Activated B cell treated with CpG ODN at 0.5 μM for 24 hours (primary cell): ENCODE data around the gene SMAD4. TPM values are rescaled to one million over a fixed set of nuclear protein-coding genes. Genes with fewer than 3 reads are reported as not detected.
"Not testable (repeated sequence)": the region's sequence is repeated elsewhere in the genome, so short reads cannot be mapped to it uniquely, and the experiment has no call there.

ENCODE experiments used
- ATAC-seq: fragments of 200-7000 bp; cut with Tn5 transposase; one replicate; pipeline ENCODE4 v1.10.0; 2021; ENCODE audit warnings: low read depth, mild to moderate bottlenecking, moderate library complexity
- CTCF ChIA-PET: fragments of 350-600 bp; sonication (Branson Sonifier 250); formaldehyde crosslinking; loops from one replicate; lab custom pipeline; 2021; ENCODE audit warnings: antibody characterized with exemption; lab: Charles Lee
- POLR2A ChIA-PET: fragments of 350-600 bp; sonication (Branson Sonifier 250); formaldehyde crosslinking; loops from one replicate; lab custom pipeline; 2021; ENCODE audit warnings: antibody characterized with exemption; lab: Charles Lee
- DNase-seq: peaks from one replicate; pipeline ENCODE4 v3.0.0; 2022
- H3K27ac Mint-ChIP-seq: one replicate; pipeline ENCODE4 v1.8.0; 2020; ENCODE audit warnings: mixed read lengths
- H3K27me3 Mint-ChIP-seq: one replicate; pipeline ENCODE4 v1.8.0; 2021; ENCODE audit warnings: mixed read lengths
- H3K36me3 Mint-ChIP-seq: one replicate; pipeline ENCODE4 v1.8.0; 2021; ENCODE audit warnings: low read depth, mixed read lengths
- H3K4me1 Mint-ChIP-seq: one replicate; pipeline ENCODE4 v1.8.0; 2021; ENCODE audit warnings: mixed read lengths
- H3K4me3 Mint-ChIP-seq: one replicate; pipeline ENCODE4 v1.8.0; 2020; ENCODE audit warnings: mild to moderate bottlenecking, mixed read lengths
- H3K9me3 Mint-ChIP-seq: one replicate; pipeline ENCODE4 v1.8.0; 2020; ENCODE audit warnings: mixed read lengths
- CTCF ChIP-seq: fragments of 200-600 bp; IDR thresholded peaks from one replicate; pipeline ENCODE4 v1.8.0; 2022; ENCODE audit warnings: antibody characterized with exemption, mild to moderate bottlenecking
- intact Hi-C: fragments of 100-400 bp; cut with micrococcal nuclease; formaldehyde crosslinking; loops from one replicate; pipeline ENCODE4 v1.15.1; 2024
- total RNA-seq: library from RNA; stranded (reverse); gene quantifications from 2 replicates; pipeline ENCODE4 v1.2.3, GENCODE V29; 2022

The SMAD4 gene
- total RNA-seq, 1 donor from 2014 or later, result 94.9 TPM

GRCh38 chr18:51110073-51110797, 80.2 kb downstream of the SMAD4 start:
- CTCF ChIA-PET, result interaction anchor here (0.6 to 1.7 kb wide), 7 partner anchors 273 to 1561 kb away, joined by 3 to 6 read pairs (median 4); no protein-coding TSS in a partner anchor
- no peak overlapping the region for H3K4me3 Mint-ChIP-seq
- POLR2A ChIA-PET, result interaction anchor here (2.1 kb wide), 1 partner anchor 87 kb away, joined by 6 read pairs; the partner anchor contains the start of gene MEX3C
- no peaks in the 10 kb centered on the region for H3K9me3 Mint-ChIP-seq
- DNase-seq, result peak; percentile 67
- peaks cover 13% of the 10 kb centered on the region for H3K4me1 Mint-ChIP-seq
- intact Hi-C loops, result loop anchor here (1.0 to 10.0 kb wide), 5 partner anchors 43 to 1585 kb away; partner anchors contain the start of gene MEX3C
- peak; percentile 77 for ATAC-seq
- H3K27me3 Mint-ChIP-seq, result no peaks in the 10 kb centered on the region
- no peaks in the 10 kb centered on the region for H3K36me3 Mint-ChIP-seq
- TF ChIP-seq CTCF, result peak; percentile 82
- H3K27ac Mint-ChIP-seq, result no peak overlapping the region

DNA sequence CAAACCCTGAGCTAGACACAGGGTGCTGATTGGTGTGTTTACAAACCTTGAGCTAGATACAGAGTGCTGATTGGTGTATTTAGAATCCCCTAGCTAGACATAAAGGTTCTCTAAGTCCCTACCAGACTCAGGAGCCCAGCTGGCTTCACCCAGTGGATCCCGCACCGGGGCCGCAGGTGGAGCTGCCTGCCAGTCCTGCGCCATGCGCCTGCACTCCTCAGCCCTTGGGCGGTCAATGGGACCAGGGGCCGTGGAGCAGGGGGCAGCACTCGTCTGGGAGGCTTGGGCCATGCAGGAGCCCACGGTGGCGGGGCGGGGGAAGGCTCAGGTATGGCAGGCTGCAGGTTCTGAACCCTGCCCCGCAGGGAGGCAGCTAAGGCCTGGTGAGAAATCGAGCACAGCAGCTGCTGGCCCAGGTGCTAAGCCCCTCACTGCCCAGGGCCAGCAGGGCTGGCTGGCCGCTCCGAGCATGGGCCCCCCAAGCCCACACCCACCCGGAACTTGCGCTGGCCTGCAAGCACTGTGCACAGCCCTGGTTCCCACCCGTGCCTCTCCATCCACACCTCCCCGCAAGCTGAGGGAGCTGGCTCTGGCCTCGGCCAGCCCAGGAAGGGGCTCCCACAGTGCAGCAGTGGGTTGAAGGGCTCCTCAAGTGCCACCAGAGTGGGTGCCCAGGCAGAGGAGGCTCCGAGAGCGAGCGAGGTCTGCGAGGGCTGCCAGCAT, 81.8 kb downstream of the SMAD4 start:
- intact Hi-C loops, result loop anchor here (2.0 to 10.0 kb wide), 3 partner anchors 41 to 1583 kb away; no protein-coding TSS in a partner anchor
- H3K4me3 Mint-ChIP-seq, H3K36me3 Mint-ChIP-seq, ATAC-seq, DNase-seq, H3K9me3 Mint-ChIP-seq, H3K27ac Mint-ChIP-seq, H3K27me3 Mint-ChIP-seq: not testable (repeated sequence)
- POLR2A ChIA-PET, result interaction anchor here (0.5 to 2.1 kb wide), 2 partner anchors 44 to 85 kb away, joined by 4 to 6 read pairs; partner anchors contain the start of gene MEX3C
- peaks cover 13% of the 10 kb centered on the region for H3K4me1 Mint-ChIP-seq
- CTCF ChIA-PET, result interaction anchor here (0.9 to 1.2 kb wide), 2 partner anchors 273 to 295 kb away, joined by 3 read pairs; no protein-coding TSS in a partner anchor

DNA sequence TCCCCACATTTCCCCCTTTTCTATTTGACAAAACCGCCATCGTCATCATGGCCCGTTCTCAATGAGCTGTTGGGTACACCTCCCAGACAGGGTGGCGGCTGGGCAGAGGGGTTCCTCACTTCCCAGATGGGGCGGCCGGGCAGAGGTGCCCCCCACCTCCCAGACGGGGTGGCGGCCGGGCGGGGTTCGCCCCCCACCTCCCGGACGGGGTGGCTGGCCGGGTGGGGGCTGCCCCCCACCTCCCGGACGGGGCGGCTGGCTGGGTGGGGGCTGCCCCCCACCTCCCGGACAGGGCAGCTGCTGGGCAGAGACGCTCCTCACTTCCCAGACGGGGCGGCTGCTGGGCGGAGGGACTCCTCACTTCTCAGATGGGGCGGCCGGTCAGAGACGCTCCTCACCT, 87.0 kb downstream of the SMAD4 start:
- DNase-seq, ATAC-seq, POLR2A ChIA-PET, H3K4me3 Mint-ChIP-seq, H3K9me3 Mint-ChIP-seq, CTCF ChIA-PET, H3K36me3 Mint-ChIP-seq, H3K4me1 Mint-ChIP-seq, H3K27me3 Mint-ChIP-seq, H3K27ac Mint-ChIP-seq: not testable (repeated sequence)
- intact Hi-C loops, result loop anchor here (10.0 kb wide), 1 partner anchor 1578 kb away; no protein-coding TSS in a partner anchor

- intact Hi-C loops, result loop anchor here (10.0 kb wide), 1 partner anchor 1575 kb away; no protein-coding TSS in a partner anchor
- H3K27ac Mint-ChIP-seq, ATAC-seq, CTCF ChIA-PET, DNase-seq, H3K4me3 Mint-ChIP-seq, H3K4me1 Mint-ChIP-seq, H3K36me3 Mint-ChIP-seq, POLR2A ChIA-PET, H3K27me3 Mint-ChIP-seq, H3K9me3 Mint-ChIP-seq: not testable (repeated sequence)
These were observed 89.5 kb downstream of the SMAD4 start for GRCh38 chr18:51119561-51119960.

DNA sequence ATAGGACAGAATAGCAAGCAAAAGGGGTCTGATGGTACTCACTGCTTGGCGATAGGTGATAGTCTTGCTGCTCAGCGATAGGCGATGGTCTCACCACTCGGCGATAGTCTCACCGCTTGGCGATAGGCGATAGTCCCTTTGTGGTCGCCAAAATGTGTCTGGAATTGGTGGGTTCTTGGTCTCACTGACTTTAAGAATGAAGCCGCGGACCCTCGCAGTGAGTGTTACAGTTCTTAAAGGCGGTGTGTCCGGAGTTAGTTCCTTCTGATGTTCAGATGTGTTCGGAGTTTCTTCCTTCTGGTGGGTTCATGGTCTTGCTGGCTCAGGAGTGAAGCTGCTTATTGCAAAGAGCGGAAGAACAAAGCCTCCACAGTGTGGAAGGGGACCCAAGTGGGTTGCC, 90.0 kb downstream of the SMAD4 start:
- H3K36me3 Mint-ChIP-seq, DNase-seq, H3K4me1 Mint-ChIP-seq, H3K27me3 Mint-ChIP-seq, CTCF ChIA-PET, H3K9me3 Mint-ChIP-seq, ATAC-seq, POLR2A ChIA-PET, H3K27ac Mint-ChIP-seq, H3K4me3 Mint-ChIP-seq: not testable (repeated sequence)
- intact Hi-C loops, result loop anchor here (10.0 kb wide), 1 partner anchor 1575 kb away; no protein-coding TSS in a partner anchor

- H3K27ac Mint-ChIP-seq, result no peak overlapping the region
- H3K36me3 Mint-ChIP-seq, result no peaks in the 10 kb centered on the region
- DNase-seq (no peak), ATAC-seq (no peak)
- intact Hi-C loops, result no loop called here
- POLR2A ChIA-PET, result no interaction called here
- H3K4me1 Mint-ChIP-seq, result no peaks in the 10 kb centered on the region
- H3K4me3 Mint-ChIP-seq, result no peak overlapping the region
- peaks cover 2% of the 10 kb centered on the region for H3K9me3 Mint-ChIP-seq
- CTCF ChIA-PET, result no interaction called here
- no peaks in the 10 kb centered on the region for H3K27me3 Mint-ChIP-seq
- no peak for TF ChIP-seq CTCF
These were observed 91.0 kb downstream of the SMAD4 start for GRCh38 chr18:51120809-51121596.
